ENCODE measurements around the gene ECD.

DNA sequence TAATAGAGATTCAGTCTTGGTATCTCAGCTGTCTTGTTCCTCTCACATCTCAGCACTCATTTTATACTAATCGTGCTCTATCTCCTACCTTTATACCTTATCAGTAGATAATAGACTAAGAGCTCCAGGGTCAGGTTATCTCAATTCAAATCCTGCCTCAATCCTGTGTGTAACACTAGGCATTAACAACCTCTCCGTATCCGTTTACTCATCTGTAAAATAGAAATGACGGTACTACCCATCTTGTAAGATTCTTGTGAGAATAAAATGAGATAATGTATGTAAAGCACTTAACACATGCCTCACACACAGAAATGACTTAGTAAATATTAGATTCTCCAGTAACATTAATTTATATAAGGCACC, 70.5 kb downstream of the ECD start:
- TF ChIP-seq EZH2phosphoT487 (IDR thresholded peaks at IDR 0.05; ENCODE audit: low read depth) = no peak
- TF ChIP-seq, protein P1, sequence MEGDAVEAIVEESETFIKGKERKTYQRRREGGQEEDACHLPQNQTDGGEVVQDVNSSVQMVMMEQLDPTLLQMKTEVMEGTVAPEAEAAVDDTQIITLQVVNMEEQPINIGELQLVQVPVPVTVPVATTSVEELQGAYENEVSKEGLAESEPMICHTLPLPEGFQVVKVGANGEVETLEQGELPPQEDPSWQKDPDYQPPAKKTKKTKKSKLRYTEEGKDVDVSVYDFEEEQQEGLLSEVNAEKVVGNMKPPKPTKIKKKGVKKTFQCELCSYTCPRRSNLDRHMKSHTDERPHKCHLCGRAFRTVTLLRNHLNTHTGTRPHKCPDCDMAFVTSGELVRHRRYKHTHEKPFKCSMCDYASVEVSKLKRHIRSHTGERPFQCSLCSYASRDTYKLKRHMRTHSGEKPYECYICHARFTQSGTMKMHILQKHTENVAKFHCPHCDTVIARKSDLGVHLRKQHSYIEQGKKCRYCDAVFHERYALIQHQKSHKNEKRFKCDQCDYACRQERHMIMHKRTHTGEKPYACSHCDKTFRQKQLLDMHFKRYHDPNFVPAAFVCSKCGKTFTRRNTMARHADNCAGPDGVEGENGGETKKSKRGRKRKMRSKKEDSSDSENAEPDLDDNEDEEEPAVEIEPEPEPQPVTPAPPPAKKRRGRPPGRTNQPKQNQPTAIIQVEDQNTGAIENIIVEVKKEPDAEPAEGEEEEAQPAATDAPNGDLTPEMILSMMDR (IDR thresholded peaks at IDR 0.05; ENCODE audit: low read depth, low read length) = no peak

Measured in OCI-LY3 (cell line).